ENCODE measurements around the gene PTGER2.

Gene PTGER2

DNA sequence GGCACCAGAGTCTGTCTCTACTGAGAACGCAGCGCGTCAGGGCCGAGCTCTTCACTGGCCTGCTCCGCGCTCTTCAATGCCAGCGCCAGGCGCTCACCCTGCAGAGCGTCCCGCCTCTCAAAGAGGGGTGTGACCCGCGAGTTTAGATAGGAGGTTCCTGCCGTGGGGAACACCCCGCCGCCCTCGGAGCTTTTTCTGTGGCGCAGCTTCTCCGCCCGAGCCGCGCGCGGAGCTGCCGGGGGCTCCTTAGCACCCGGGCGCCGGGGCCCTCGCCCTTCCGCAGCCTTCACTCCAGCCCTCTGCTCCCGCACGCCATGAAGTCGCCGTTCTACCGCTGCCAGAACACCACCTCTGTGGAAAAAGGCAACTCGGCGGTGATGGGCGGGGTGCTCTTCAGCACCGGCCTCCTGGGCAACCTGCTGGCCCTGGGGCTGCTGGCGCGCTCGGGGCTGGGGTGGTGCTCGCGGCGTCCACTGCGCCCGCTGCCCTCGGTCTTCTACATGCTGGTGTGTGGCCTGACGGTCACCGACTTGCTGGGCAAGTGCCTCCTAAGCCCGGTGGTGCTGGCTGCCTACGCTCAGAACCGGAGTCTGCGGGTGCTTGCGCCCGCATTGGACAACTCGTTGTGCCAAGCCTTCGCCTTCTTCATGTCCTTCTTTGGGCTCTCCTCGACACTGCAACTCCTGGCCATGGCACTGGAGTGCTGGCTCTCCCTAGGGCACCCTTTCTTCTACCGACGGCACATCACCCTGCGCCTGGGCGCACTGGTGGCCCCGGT is 46.4 kb upstream of the PTGER2 start, which contains the start of gene PTGDR:
TSS of gene PTGDR (plus strand) at position 198 of the 778 bp plus-strand sequence. CDS start at position 315, 117 bp downstream.
- TF ChIP-seq, protein P1, sequence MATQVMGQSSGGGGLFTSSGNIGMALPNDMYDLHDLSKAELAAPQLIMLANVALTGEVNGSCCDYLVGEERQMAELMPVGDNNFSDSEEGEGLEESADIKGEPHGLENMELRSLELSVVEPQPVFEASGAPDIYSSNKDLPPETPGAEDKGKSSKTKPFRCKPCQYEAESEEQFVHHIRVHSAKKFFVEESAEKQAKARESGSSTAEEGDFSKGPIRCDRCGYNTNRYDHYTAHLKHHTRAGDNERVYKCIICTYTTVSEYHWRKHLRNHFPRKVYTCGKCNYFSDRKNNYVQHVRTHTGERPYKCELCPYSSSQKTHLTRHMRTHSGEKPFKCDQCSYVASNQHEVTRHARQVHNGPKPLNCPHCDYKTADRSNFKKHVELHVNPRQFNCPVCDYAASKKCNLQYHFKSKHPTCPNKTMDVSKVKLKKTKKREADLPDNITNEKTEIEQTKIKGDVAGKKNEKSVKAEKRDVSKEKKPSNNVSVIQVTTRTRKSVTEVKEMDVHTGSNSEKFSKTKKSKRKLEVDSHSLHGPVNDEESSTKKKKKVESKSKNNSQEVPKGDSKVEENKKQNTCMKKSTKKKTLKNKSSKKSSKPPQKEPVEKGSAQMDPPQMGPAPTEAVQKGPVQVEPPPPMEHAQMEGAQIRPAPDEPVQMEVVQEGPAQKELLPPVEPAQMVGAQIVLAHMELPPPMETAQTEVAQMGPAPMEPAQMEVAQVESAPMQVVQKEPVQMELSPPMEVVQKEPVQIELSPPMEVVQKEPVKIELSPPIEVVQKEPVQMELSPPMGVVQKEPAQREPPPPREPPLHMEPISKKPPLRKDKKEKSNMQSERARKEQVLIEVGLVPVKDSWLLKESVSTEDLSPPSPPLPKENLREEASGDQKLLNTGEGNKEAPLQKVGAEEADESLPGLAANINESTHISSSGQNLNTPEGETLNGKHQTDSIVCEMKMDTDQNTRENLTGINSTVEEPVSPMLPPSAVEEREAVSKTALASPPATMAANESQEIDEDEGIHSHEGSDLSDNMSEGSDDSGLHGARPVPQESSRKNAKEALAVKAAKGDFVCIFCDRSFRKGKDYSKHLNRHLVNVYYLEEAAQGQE (IDR thresholded peaks at IDR 0.05; ENCODE audit: insufficient read depth in 1 of 2, low read depth in 2 of 2, low read length in 2 of 2) = no peak
- TF ChIP-seq TAF1 (IDR thresholded peaks at IDR 0.05; ENCODE audit: borderline replicate concordance, insufficient read depth, low read length) = no peak
- TF ChIP-seq SIN3A (IDR thresholded peaks at IDR 0.05; ENCODE audit: borderline replicate concordance, insufficient read depth, low read length) = no peak
- no peak for TF ChIP-seq FOXP2 (optimal IDR thresholded peaks at IDR 0.05; ENCODE audit: borderline replicate concordance, extremely low read depth, extremely low read length, insufficient read depth)
- no peak for TF ChIP-seq POLR2AphosphoS5 (IDR thresholded peaks at IDR 0.05; ENCODE audit: low read depth, low read length)

DNA sequence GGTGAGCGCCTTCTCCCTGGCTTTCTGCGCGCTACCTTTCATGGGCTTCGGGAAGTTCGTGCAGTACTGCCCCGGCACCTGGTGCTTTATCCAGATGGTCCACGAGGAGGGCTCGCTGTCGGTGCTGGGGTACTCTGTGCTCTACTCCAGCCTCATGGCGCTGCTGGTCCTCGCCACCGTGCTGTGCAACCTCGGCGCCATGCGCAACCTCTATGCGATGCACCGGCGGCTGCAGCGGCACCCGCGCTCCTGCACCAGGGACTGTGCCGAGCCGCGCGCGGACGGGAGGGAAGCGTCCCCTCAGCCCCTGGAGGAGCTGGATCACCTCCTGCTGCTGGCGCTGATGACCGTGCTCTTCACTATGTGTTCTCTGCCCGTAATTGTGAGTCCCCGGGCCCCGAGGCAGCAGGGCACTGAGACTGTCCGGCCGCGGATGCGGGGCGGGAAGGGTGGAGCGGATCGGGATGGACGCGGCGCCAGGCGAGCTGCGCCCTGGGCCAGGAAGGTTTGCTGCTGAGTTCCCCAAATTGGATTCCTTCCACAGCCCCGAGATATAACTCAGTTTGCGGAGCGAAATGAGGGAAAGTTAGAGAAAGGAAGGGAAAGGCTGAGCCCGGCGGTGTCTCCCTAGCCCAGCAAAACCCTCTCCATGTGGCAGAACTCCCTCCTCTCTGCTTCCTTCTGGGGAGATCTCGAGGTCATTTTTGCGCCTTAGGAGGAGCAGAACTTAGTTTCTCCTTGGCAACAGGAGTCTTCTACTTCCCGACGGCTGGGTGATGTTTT is 45.6 kb upstream of the PTGER2 start:
- TF ChIP-seq SIN3A (IDR thresholded peaks at IDR 0.05; ENCODE audit: borderline replicate concordance, insufficient read depth, low read length) (no peak), FOXP2 (optimal IDR thresholded peaks at IDR 0.05; ENCODE audit: borderline replicate concordance, extremely low read depth, extremely low read length, insufficient read depth) (no peak), POLR2AphosphoS5 (IDR thresholded peaks at IDR 0.05; ENCODE audit: low read depth, low read length) (no peak), TAF1 (IDR thresholded peaks at IDR 0.05; ENCODE audit: borderline replicate concordance, insufficient read depth, low read length) (no peak)
- TF ChIP-seq, protein P1 (IDR thresholded peaks at IDR 0.05; ENCODE audit: insufficient read depth in 1 of 2, low read depth in 2 of 2, low read length in 2 of 2) = no peak

DNA sequence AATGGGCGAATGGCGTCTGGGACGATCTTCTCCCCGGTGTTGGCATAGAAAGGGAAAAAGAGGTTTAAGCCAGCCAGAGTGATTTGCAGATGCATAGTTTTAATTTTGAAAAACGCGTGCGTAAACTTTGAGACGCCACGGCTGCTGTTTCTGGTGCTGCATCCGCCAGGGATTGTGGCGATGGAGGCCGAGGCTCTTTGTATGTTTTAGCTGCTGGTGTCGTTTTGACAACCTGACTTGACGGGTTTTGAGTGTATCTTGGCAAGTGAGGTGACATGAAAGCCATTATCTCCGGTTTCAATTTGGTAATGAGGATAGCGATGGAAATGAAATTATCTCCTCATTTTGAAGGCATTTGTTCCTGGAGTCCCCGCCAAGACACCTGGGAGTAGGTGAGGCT is 45.0 kb upstream of the PTGER2 start:
- TF ChIP-seq FOXP2 (optimal IDR thresholded peaks at IDR 0.05; ENCODE audit: borderline replicate concordance, extremely low read depth, extremely low read length, insufficient read depth) = no peak
- TF ChIP-seq TAF1 (IDR thresholded peaks at IDR 0.05; ENCODE audit: borderline replicate concordance, insufficient read depth, low read length) = no peak
- no peak for TF ChIP-seq SIN3A (IDR thresholded peaks at IDR 0.05; ENCODE audit: borderline replicate concordance, insufficient read depth, low read length)

DNA sequence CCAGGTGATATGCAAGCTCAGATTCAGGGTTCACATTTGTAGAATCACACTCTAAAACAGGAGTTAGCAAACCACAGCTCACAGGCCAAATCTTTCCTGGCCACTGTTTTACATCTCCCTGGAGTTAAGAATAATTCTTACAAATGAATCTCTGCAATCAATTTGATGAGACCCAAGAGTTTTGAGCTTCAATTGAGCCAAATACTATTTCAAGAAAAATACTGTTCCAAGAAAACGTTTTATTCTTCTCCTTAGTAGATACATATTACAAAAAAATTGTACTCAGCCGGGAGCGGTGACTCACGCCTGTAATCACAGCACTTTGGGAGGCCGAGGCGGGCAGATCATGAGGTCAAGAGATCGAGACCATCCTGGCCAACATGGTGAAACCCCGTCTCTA is 44.1 kb upstream of the PTGER2 start:
- TF ChIP-seq TAF1 (IDR thresholded peaks at IDR 0.05; ENCODE audit: borderline replicate concordance, insufficient read depth, low read length) = no peak
- no peak for TF ChIP-seq POLR2AphosphoS5 (IDR thresholded peaks at IDR 0.05; ENCODE audit: low read depth, low read length)
- TF ChIP-seq SIN3A (IDR thresholded peaks at IDR 0.05; ENCODE audit: borderline replicate concordance, insufficient read depth, low read length) = no peak
- no peak for TF ChIP-seq FOXP2 (optimal IDR thresholded peaks at IDR 0.05; ENCODE audit: borderline replicate concordance, extremely low read depth, extremely low read length, insufficient read depth)
- TF ChIP-seq, protein P1 (IDR thresholded peaks at IDR 0.05; ENCODE audit: insufficient read depth in 1 of 2, low read depth in 2 of 2, low read length in 2 of 2) = no peak

DNA sequence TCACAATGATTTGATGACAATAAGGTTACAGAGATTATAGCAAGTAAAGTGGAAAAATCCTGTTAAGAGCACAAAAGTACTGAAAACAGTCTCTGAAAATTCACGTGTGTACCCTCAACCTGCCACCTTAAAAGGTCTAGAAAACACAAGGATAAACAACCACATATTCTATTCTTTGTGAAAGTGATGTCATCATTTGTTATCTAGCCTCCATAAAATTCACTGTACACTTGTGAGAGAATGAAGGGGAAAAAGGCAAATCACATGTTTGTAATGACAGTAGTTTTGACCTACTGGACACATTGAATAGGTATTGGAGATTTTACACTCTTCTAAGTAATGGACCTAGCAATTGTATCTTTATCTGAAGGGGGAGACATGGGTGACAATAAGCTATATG is 42.6 kb upstream of the PTGER2 start:
- TF ChIP-seq TAF1 (IDR thresholded peaks at IDR 0.05; ENCODE audit: borderline replicate concordance, insufficient read depth, low read length) (no peak), SIN3A (IDR thresholded peaks at IDR 0.05; ENCODE audit: borderline replicate concordance, insufficient read depth, low read length) (no peak), FOXP2 (optimal IDR thresholded peaks at IDR 0.05; ENCODE audit: borderline replicate concordance, extremely low read depth, extremely low read length, insufficient read depth) (no peak), POLR2AphosphoS5 (IDR thresholded peaks at IDR 0.05; ENCODE audit: low read depth, low read length) (no peak)
- TF ChIP-seq, protein P1 (IDR thresholded peaks at IDR 0.05; ENCODE audit: insufficient read depth in 1 of 2, low read depth in 2 of 2, low read length in 2 of 2) = no peak

All from PFSK-1 (cell line).